ENCODE measurements around the gene PARP12.
"Not testable (repeated sequence)": the region's sequence is repeated elsewhere in the genome, so short reads cannot be mapped to it uniquely, and the experiment has no call there.

The PARP12 gene

GRCh38 chr7:140062528-140063299, at the start of gene PARP12:
PARP12 (minus strand) TSS chr7:140062951; CDS start chr7:140062847, 104 bp downstream.
- peak; percentile 95 for DNase-seq
- in situ Hi-C loops (cut with HindIII; ENCODE audit: low pct_ligation_motif_present, low pct_unique_long_range_greater_than_20kb, low sequenced_read_pairs) = no loop called here

- DNase-seq; in situ Hi-C loops (cut with HindIII; ENCODE audit: low pct_ligation_motif_present, low pct_unique_long_range_greater_than_20kb, low sequenced_read_pairs): not testable (repeated sequence)
Observed at GRCh38 chr7:140108777-140109176, 46.0 kb upstream of the PARP12 start.

GRCh38 chr7:140096459-140096858, 33.7 kb upstream of the PARP12 start:
- no peak for DNase-seq
- in situ Hi-C loops (cut with HindIII; ENCODE audit: low pct_ligation_motif_present, low pct_unique_long_range_greater_than_20kb, low sequenced_read_pairs) = no loop called here

GRCh38 chr7:140093375-140093774, 30.6 kb upstream of the PARP12 start:
- DNase-seq = no peak
- in situ Hi-C loops (cut with HindIII; ENCODE audit: low pct_ligation_motif_present, low pct_unique_long_range_greater_than_20kb, low sequenced_read_pairs) = no loop called here

GRCh38 chr7:140085447-140085846, 22.7 kb upstream of the PARP12 start:
- in situ Hi-C loops (cut with HindIII; ENCODE audit: low pct_ligation_motif_present, low pct_unique_long_range_greater_than_20kb, low sequenced_read_pairs) = no loop called here
- no peak for DNase-seq

- in situ Hi-C loops (cut with HindIII; ENCODE audit: low pct_ligation_motif_present, low pct_unique_long_range_greater_than_20kb, low sequenced_read_pairs) = no loop called here
- DNase-seq = no peak
Observed at GRCh38 chr7:140084972-140085371, 22.2 kb upstream of the PARP12 start.

- no peak for DNase-seq
- in situ Hi-C loops (cut with HindIII; ENCODE audit: low pct_ligation_motif_present, low pct_unique_long_range_greater_than_20kb, low sequenced_read_pairs) = no loop called here
Observed at GRCh38 chr7:140084142-140084655, 21.4 kb upstream of the PARP12 start.

GRCh38 chr7:140082770-140083169, 20.0 kb upstream of the PARP12 start:
- no peak for DNase-seq
- in situ Hi-C loops (cut with HindIII; ENCODE audit: low pct_ligation_motif_present, low pct_unique_long_range_greater_than_20kb, low sequenced_read_pairs) = no loop called here

GRCh38 chr7:140081774-140082425, 19.1 kb upstream of the PARP12 start:
- in situ Hi-C loops (cut with HindIII; ENCODE audit: low pct_ligation_motif_present, low pct_unique_long_range_greater_than_20kb, low sequenced_read_pairs) = no loop called here
- no peak for DNase-seq

GRCh38 chr7:140080919-140081318, 18.2 kb upstream of the PARP12 start:
- in situ Hi-C loops (cut with HindIII; ENCODE audit: low pct_ligation_motif_present, low pct_unique_long_range_greater_than_20kb, low sequenced_read_pairs) = no loop called here
- no peak for DNase-seq

GRCh38 chr7:140079121-140079536, 16.4 kb upstream of the PARP12 start:
- peak; percentile 85 for DNase-seq
- in situ Hi-C loops (cut with HindIII; ENCODE audit: low pct_ligation_motif_present, low pct_unique_long_range_greater_than_20kb, low sequenced_read_pairs) = no loop called here

GRCh38 chr7:140078392-140078791, 15.6 kb upstream of the PARP12 start:
- in situ Hi-C loops (cut with HindIII; ENCODE audit: low pct_ligation_motif_present, low pct_unique_long_range_greater_than_20kb, low sequenced_read_pairs) = no loop called here
- no peak for DNase-seq

GRCh38 chr7:140074780-140075179, 12.0 kb upstream of the PARP12 start:
- DNase-seq = no peak
- in situ Hi-C loops (cut with HindIII; ENCODE audit: low pct_ligation_motif_present, low pct_unique_long_range_greater_than_20kb, low sequenced_read_pairs) = no loop called here

- DNase-seq = no peak
- in situ Hi-C loops (cut with HindIII; ENCODE audit: low pct_ligation_motif_present, low pct_unique_long_range_greater_than_20kb, low sequenced_read_pairs) = no loop called here
Observed at GRCh38 chr7:140070546-140070945, 7.8 kb upstream of the PARP12 start.

GRCh38 chr7:140069298-140069949, 6.7 kb upstream of the PARP12 start:
- in situ Hi-C loops (cut with HindIII; ENCODE audit: low pct_ligation_motif_present, low pct_unique_long_range_greater_than_20kb, low sequenced_read_pairs) = no loop called here
- no peak for DNase-seq

GRCh38 chr7:140068033-140068432, 5.3 kb upstream of the PARP12 start:
- DNase-seq = no peak
- in situ Hi-C loops (cut with HindIII; ENCODE audit: low pct_ligation_motif_present, low pct_unique_long_range_greater_than_20kb, low sequenced_read_pairs) = no loop called here

- in situ Hi-C loops (cut with HindIII; ENCODE audit: low pct_ligation_motif_present, low pct_unique_long_range_greater_than_20kb, low sequenced_read_pairs) = no loop called here
- no peak for DNase-seq
Observed at GRCh38 chr7:140067052-140067451, 4.3 kb upstream of the PARP12 start.

GRCh38 chr7:140062118-140062527, 628 bp downstream of the PARP12 start:
- peak; percentile 37 for DNase-seq
- in situ Hi-C loops (cut with HindIII; ENCODE audit: low pct_ligation_motif_present, low pct_unique_long_range_greater_than_20kb, low sequenced_read_pairs) = no loop called here

- DNase-seq = no peak
- in situ Hi-C loops (cut with HindIII; ENCODE audit: low pct_ligation_motif_present, low pct_unique_long_range_greater_than_20kb, low sequenced_read_pairs) = no loop called here
Observed at GRCh38 chr7:140061607-140061930, 1.2 kb downstream of the PARP12 start.
